ENCODE measurements around the gene IFIT5. TPM values are rescaled to one million over a fixed set of nuclear protein-coding genes. Genes with fewer than 3 reads are reported as not detected.
A peak's percentile ranks its signal among the peaks of the same experiment; 100 is the strongest.
"Not testable (repeated sequence)": the region's sequence is repeated elsewhere in the genome, so short reads cannot be mapped to it uniquely, and the experiment has no call there.

Gene IFIT5
- total RNA-seq, 6 donors from 2014 or later: 6.5 to 30.8 (median 20.6) TPM

DNA sequence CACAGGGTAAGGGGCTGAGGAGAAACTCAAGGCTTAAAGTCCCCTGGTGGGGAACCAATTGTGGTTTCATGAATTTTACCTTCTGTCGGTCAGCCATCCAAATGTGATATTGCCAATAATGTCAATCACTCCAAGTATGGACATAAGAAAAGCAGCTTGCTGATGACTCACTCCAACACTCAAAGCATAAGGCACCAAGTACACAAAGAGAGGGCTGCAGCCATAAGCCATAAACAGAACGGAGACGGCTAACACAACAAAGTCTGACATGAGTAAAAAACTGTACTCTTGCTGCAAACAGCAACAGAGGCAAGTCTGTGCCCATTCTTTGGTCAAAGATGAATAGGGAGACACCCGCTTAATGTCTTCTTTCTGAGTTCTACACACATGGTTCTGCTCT, 24.2 kb downstream of the IFIT5 start:
- 88 to 96% methylated on average over 4 of the region's 4 CpGs for WGBS, 2 donors
- no peaks in the 10 kb centered on the region for H3K27me3 ChIP-seq
- H3K4me1 ChIP-seq: no peaks in the 10 kb centered on the region
- H3K9me3 ChIP-seq: no peaks in the 10 kb centered on the region
- DNase-seq: no peak
- H3K4me3 ChIP-seq: no peak overlapping the region
- TF ChIP-seq, protein P1, sequence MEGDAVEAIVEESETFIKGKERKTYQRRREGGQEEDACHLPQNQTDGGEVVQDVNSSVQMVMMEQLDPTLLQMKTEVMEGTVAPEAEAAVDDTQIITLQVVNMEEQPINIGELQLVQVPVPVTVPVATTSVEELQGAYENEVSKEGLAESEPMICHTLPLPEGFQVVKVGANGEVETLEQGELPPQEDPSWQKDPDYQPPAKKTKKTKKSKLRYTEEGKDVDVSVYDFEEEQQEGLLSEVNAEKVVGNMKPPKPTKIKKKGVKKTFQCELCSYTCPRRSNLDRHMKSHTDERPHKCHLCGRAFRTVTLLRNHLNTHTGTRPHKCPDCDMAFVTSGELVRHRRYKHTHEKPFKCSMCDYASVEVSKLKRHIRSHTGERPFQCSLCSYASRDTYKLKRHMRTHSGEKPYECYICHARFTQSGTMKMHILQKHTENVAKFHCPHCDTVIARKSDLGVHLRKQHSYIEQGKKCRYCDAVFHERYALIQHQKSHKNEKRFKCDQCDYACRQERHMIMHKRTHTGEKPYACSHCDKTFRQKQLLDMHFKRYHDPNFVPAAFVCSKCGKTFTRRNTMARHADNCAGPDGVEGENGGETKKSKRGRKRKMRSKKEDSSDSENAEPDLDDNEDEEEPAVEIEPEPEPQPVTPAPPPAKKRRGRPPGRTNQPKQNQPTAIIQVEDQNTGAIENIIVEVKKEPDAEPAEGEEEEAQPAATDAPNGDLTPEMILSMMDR (IDR thresholded peaks at IDR 0.05): no peak
- no peak for TF ChIP-seq EP300 (IDR thresholded peaks at IDR 0.05)
- no peak for TF ChIP-seq POLR2AphosphoS5 (IDR thresholded peaks at IDR 0.05)
- TF ChIP-seq POLR2A (IDR thresholded peaks at IDR 0.05): no peak
- no peak for ATAC-seq (ENCODE audit: low FRiP score in 2 of 2)
- no peaks in the 10 kb centered on the region for H3K36me3 ChIP-seq
- H3K27ac ChIP-seq: no peak overlapping the region

DNA sequence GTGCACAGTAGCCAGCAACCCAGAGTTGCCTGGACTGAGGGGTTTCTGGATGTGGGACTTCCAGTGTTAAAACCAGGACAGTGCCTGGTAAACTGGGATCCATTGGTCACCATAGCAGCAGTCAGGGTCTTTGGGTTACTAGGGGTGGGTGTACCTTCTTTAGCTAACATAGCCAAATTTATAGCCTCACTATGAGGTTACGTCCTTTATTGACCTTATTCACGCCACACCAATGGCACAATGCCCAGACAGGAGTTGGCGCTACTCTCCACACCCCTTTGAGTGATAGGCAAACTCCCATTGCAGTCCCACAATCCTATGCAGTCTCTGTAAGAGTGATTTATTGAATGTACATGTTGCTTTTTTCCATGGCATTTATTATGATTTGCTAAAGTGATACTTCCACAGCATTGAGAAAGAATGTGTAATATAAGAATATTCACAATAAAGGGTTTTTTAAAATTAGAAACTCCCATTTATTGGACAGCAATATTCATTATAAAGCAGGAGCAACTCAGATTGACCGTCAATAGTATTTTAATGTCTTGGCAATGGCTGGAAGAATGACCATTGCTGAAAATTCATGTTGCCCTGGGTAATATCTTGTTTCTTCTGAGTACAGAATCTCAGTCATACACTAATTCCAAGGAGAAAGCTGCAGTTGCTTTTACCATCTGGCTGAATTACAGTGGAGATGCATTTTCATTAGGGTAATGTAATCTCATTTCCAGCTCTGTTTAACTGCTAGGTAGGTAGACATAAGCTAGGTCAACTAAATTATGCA, 26.1 kb downstream of the IFIT5 start:
- Histone ChIP-seq H3K4me3 (no peak overlapping the region), H3K36me3 (no peaks in the 10 kb centered on the region), H3K27ac (no peak overlapping the region), H3K27me3 (no peaks in the 10 kb centered on the region), H3K4me1 (no peaks in the 10 kb centered on the region), H3K9me3 (no peaks in the 10 kb centered on the region)
- ATAC-seq (ENCODE audit: low FRiP score in 2 of 2) (peak; percentile 24 to 57), DNase-seq (peak in 1 of 2 donors; percentile 80)
- TF ChIP-seq POLR2A (IDR thresholded peaks at IDR 0.05) (no peak), POLR2AphosphoS5 (IDR thresholded peaks at IDR 0.05) (no peak), EP300 (IDR thresholded peaks at IDR 0.05) (no peak)
- TF ChIP-seq, protein P1 (IDR thresholded peaks at IDR 0.05): no peak
- WGBS, 2 donors: 80 to 95% methylated on average over 4 of the region's 4 CpGs

DNA sequence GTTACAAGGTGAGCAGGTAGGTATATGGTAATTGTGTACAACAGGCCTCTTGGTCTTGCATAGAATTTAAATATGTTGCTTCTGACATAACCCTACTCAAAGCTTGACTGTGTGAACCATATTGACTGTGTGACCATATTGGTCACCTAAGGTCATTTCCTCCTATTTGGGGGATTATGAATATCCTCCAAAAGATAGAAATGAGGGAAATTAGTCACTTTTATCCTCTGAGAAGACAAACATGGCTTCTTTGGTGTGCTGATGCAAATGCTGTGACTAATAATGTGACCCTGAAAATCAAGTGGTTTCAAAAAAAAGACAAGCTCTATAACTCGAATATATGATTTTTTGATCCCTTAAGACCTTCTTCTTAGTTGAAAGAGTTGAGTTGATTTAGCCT, 27.9 kb downstream of the IFIT5 start:
- H3K36me3 ChIP-seq: no peaks in the 10 kb centered on the region
- TF ChIP-seq, protein P1 (IDR thresholded peaks at IDR 0.05): no peak
- TF ChIP-seq POLR2AphosphoS5 (IDR thresholded peaks at IDR 0.05) (no peak), POLR2A (IDR thresholded peaks at IDR 0.05) (no peak)
- no peak overlapping the region for H3K4me3 ChIP-seq
- H3K27ac ChIP-seq: no peak overlapping the region
- no peaks in the 10 kb centered on the region for H3K4me1 ChIP-seq
- 79 to 85% methylated on average over 1 of the region's 1 CpG for WGBS, 2 donors
- DNase-seq (no peak), ATAC-seq (ENCODE audit: low FRiP score in 2 of 2) (no peak)
- H3K9me3 ChIP-seq: no peaks in the 10 kb centered on the region
- no peaks in the 10 kb centered on the region for H3K27me3 ChIP-seq

DNA sequence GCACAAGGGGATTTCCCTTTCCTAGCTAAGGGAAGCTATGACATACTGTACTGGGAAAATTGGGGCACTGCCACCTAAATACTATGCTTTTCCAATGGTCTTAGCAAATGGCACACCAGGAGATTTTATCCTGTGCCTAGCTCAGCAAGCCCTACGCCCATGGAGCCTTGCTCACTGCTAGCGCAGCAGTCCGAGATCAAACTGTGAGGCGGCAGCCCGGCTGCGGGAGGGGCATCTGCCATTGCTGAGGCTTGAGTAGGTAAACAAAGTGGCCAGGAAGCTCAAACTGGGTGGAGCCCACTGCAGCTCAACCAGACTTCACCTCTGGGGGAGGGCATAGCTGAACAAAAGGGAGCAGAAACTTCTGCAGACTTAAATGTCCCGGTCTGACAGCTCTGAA, 30.5 kb downstream of the IFIT5 start:
- ATAC-seq (ENCODE audit: low FRiP score in 2 of 2); H3K4me3 ChIP-seq; H3K27me3 ChIP-seq; H3K36me3 ChIP-seq; H3K27ac ChIP-seq; H3K9me3 ChIP-seq; H3K4me1 ChIP-seq: not testable (repeated sequence)
- peak in 1 of 2 donors; percentile 34 for DNase-seq
- WGBS, 2 donors: 93 to 95% methylated on average over 3 to 7 of the region's 7 CpGs

DNA sequence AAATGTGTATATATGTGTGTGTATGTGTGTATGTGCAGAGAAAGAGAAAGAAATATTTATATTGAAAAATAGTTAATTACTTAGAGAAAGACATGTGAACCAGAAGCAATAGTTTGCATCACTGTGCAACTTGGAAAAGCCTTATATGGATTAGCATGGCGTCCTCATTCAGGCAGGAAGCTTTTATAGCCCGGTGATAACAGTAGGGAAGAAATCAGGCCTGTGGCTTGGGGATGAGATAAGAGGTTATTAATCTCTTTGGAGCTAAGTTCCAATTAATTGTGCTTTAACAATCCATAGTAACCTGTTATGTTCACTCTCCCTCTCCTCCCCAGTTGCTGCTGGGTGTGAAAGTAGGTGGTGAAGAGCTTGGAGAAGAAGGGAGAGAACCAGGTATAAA, 36.5 kb downstream of the IFIT5 start:
- WGBS, 2 donors: 80 to 86% methylated on average over 2 of the region's 2 CpGs
- TF ChIP-seq POLR2A (IDR thresholded peaks at IDR 0.05) (no peak), POLR2AphosphoS5 (IDR thresholded peaks at IDR 0.05) (no peak), EP300 (IDR thresholded peaks at IDR 0.05) (no peak)
- TF ChIP-seq, protein P1 (IDR thresholded peaks at IDR 0.05): no peak

More for the DNA sequence above, 36.5 kb downstream of the IFIT5 start:
- H3K4me3 ChIP-seq: no peak overlapping the region
- no peak overlapping the region for H3K27ac ChIP-seq
- peaks cover 0 to 13% (median 8%) of the 10 kb centered on the region in 4 donors for H3K4me1 ChIP-seq
- H3K27me3 ChIP-seq: no peaks in the 10 kb centered on the region
- DNase-seq (no peak), ATAC-seq (ENCODE audit: low FRiP score in 2 of 2) (no peak)
- H3K36me3 ChIP-seq: no peaks in the 10 kb centered on the region
- H3K9me3 ChIP-seq: no peaks in the 10 kb centered on the region

All from upper lobe of left lung (tissue), 6 donors.